Ectodermal cell (in vitro differentiated cells): ENCODE measurements around the gene SLC9A5.

Source experiments
- H3K27ac ChIP-seq: 2 replicates; pipeline ENCODE4 v1.7.0; 2013; ENCODE audit warnings: mild to moderate bottlenecking, low read depth, low read length; ENCODE audit not compliant: insufficient read depth, poor library complexity, severe bottlenecking
- H3K27me3 ChIP-seq: 2 replicates; pipeline ENCODE4 v1.7.0; 2013; ENCODE audit warnings: mild to moderate bottlenecking, low read length; ENCODE audit not compliant: insufficient read depth, control insufficient read depth, poor library complexity, severe bottlenecking
- H3K36me3 ChIP-seq: one replicate; pipeline ENCODE4 v1.7.0; 2013; ENCODE audit warnings: low read length; ENCODE audit not compliant: control insufficient read depth, insufficient read depth
- H3K4me1 ChIP-seq: one replicate; pipeline ENCODE4 v1.7.0; 2013; ENCODE audit warnings: low read length; ENCODE audit not compliant: control insufficient read depth, insufficient read depth
- H3K4me3 ChIP-seq: 2 replicates; pipeline ENCODE4 v1.7.0; 2013; ENCODE audit warnings: low read depth, low read length, control low read depth; ENCODE audit not compliant: insufficient read depth
- H3K9me3 ChIP-seq: 2 replicates; pipeline ENCODE4 v1.7.0; 2013; ENCODE audit warnings: mild to moderate bottlenecking, low read length, moderate library complexity; ENCODE audit not compliant: control insufficient read depth
- WGBS, 2 experiments: methylation state at CpG; one replicate each; pipeline ENCODE4 v1.1.7; 2013; ENCODE audit warnings: missing lambda C conversion rate in 2 of 2; 5-methylcytosine and 5-hydroxymethylcytosine counted together

SLC9A5 gene

DNA sequence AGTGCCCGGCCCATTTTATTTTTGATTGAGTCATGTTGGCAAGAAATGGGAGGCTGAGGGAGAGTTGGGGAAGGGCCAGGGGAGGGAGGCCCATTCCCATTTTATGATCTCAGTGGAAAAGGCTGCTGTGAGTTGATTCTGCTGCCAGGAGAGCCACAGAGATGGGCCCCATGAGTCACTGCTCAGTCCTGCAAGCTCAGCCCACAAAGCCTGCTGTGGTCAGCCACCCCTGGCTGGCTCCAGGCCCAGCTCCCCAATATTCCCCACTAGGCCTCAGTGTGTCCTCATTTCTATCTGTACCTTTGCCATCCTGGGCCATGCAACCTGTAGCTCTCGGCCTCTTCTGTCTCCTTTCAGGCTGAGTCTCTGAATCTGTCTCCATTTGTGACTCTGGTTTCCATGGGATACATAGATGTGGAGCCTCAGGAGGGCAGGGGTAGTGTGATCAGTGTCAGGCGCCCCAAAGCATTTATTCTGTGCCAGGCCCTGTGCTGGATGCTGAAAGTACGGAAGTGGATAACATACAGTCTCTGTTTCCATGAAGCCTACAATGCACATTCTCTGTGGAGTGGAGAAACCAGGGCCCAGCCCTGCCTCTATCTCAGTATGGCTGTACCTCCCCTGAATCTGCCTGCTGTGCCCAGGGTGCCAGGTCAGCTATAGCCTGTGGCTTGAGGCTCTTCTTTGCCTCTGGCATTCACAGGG lies 28.7 kb downstream of the SLC9A5 start:
- Histone ChIP-seq H3K4me1 (no peaks in the 10 kb centered on the region), H3K36me3 (no peaks in the 10 kb centered on the region), H3K9me3 (no peaks in the 10 kb centered on the region), H3K27ac (no peak overlapping the region), H3K4me3 (no peak overlapping the region), H3K27me3 (peaks cover 21% of the 10 kb centered on the region)
- WGBS, 2 experiments: 93 to 94% methylated on average over 4 of the region's 4 CpGs

DNA sequence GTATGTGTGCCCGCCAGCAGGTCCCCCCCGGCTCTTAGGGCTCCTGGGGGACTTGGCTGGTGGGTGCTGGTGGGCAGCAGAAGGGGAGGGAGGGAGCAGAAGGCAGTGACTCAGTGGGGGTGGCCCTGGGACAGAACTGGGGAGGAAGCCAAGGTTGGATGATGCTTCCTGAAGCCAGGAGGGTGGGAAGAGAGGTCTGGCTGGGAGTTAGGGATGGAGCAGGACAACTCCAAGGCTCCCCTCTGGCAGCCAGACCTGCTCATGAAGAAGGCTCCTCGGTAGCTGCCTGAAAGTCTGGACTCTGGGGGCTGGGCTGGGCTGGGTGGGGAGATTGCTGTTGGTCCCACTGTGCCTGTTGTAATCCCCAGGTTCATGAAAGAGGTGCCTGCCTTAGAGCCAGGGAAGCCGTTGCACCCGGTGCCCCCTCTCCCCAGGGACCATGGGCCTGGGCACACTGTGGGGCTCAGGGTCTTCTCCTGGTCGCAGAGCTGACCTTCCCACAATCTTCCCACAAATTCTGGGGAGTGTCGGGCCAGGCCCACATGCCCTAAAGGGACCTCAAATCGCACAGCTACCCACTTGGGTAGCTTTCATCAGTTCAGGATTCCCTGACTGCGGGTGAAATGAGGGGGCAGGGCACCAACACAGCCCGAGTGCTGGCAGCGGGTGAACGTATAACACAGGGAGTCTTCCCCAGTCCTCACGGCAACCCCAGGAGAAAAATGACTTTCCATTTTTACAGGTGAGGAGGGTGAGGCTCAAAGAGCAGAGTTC lies 29.4 kb downstream of the SLC9A5 start:
- H3K4me3 ChIP-seq: peak overlapping the region; percentile 29
- 84 to 89% methylated on average over 13 of the region's 13 CpGs for WGBS, 2 experiments
- H3K9me3 ChIP-seq: no peaks in the 10 kb centered on the region
- H3K36me3 ChIP-seq: no peaks in the 10 kb centered on the region
- H3K4me1 ChIP-seq: no peaks in the 10 kb centered on the region
- no peak overlapping the region for H3K27ac ChIP-seq
- peaks cover 21% of the 10 kb centered on the region for H3K27me3 ChIP-seq

- Histone ChIP-seq H3K9me3 (no peaks in the 10 kb centered on the region), H3K4me1 (no peaks in the 10 kb centered on the region), H3K27ac (no peak overlapping the region), H3K36me3 (no peaks in the 10 kb centered on the region), H3K4me3 (peak overlapping the region; percentile 29), H3K27me3 (peaks cover 21% of the 10 kb centered on the region)
- WGBS, 2 experiments: 16 to 18% methylated on average over 42 of the region's 42 CpGs
Measured at GRCh38 chr16:67278773-67279295, 30.1 kb downstream of the SLC9A5 start.

GRCh38 chr16:67279296-67280089 lies 30.7 kb downstream of the SLC9A5 start, which contains the start of gene PLEKHG4:
PLEKHG4 (plus strand) TSS chr16:67279532; CDS start chr16:67280045, 513 bp downstream.
- Histone ChIP-seq H3K27me3 (peaks cover 21% of the 10 kb centered on the region), H3K36me3 (no peaks in the 10 kb centered on the region), H3K27ac (no peak within 1 kb of the TSS), H3K4me1 (no peaks in the 10 kb centered on the region), H3K9me3 (no peaks in the 10 kb centered on the region), H3K4me3 (peak within 1 kb of the TSS; percentile 29)
- 34% methylated on average over 83 of the region's 83 CpGs for WGBS, 2 experiments

- H3K27me3 ChIP-seq: peaks cover 21% of the 10 kb centered on the region
- H3K4me3 ChIP-seq: no peak overlapping the region
- H3K4me1 ChIP-seq: no peaks in the 10 kb centered on the region
- H3K9me3 ChIP-seq: no peaks in the 10 kb centered on the region
- H3K27ac ChIP-seq: no peak overlapping the region
- 92 to 93% methylated on average over 15 of the region's 15 CpGs for WGBS, 2 experiments
- H3K36me3 ChIP-seq: no peaks in the 10 kb centered on the region
Measured at GRCh38 chr16:67280090-67281015, 31.6 kb downstream of the SLC9A5 start.

- no peaks in the 10 kb centered on the region for H3K36me3 ChIP-seq
- WGBS, 2 experiments: 92 to 93% methylated on average over 14 of the region's 14 CpGs
- H3K27ac ChIP-seq: no peak overlapping the region
- no peaks in the 10 kb centered on the region for H3K9me3 ChIP-seq
- H3K27me3 ChIP-seq: peaks cover 21% of the 10 kb centered on the region
- H3K4me3 ChIP-seq: no peak overlapping the region
- no peaks in the 10 kb centered on the region for H3K4me1 ChIP-seq
Measured at GRCh38 chr16:67281536-67282446, 33.0 kb downstream of the SLC9A5 start.

DNA sequence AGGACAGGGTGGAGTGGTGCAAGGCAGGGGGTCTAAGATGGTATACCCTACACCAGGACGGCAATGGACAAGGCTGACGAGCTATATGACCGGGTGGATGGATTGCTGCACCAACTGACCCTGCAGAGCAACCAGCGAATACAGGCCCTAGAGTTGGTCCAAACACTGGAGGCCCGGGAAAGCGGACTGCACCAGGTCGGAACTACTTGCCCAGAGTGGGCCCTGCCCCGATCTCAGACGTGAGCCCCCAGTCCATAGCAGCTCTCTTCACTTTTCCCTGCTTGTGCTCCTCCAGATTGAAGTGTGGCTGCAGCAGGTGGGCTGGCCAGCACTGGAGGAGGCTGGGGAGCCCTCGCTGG lies 33.6 kb downstream of the SLC9A5 start:
- H3K4me1 ChIP-seq: no peaks in the 10 kb centered on the region
- H3K27me3 ChIP-seq: peaks cover 21% of the 10 kb centered on the region
- H3K27ac ChIP-seq: no peak overlapping the region
- H3K4me3 ChIP-seq: no peak overlapping the region
- no peaks in the 10 kb centered on the region for H3K9me3 ChIP-seq
- no peaks in the 10 kb centered on the region for H3K36me3 ChIP-seq
- 93 to 95% methylated on average over 10 of the region's 10 CpGs for WGBS, 2 experiments

- H3K9me3 ChIP-seq: no peaks in the 10 kb centered on the region
- WGBS, 2 experiments: 86 to 90% methylated on average over 7 of the region's 7 CpGs
- H3K27ac ChIP-seq: no peak overlapping the region
- no peaks in the 10 kb centered on the region for H3K36me3 ChIP-seq
- no peak overlapping the region for H3K4me3 ChIP-seq
- H3K27me3 ChIP-seq: peaks cover 21% of the 10 kb centered on the region
- no peaks in the 10 kb centered on the region for H3K4me1 ChIP-seq
Measured at GRCh38 chr16:67283039-67283825, 34.5 kb downstream of the SLC9A5 start.
